Keratinocyte (primary cell): ENCODE data around the gene ORM2.

Experiments
- EZH2 ChIP-seq: IDR thresholded peaks from one replicate; pipeline ENCODE4 v1.6.1; 2012; ENCODE audit warnings: inconsistent platforms, mild to moderate bottlenecking, low read length, moderate library complexity
- TF ChIP-seq, protein P1 (sequence below), 3 experiments: IDR thresholded peaks in 1 of 3; conservative IDR thresholded peaks in 1 of 3; optimal IDR thresholded peaks in 1 of 3; 2 replicates in 2 of 3; 3 replicates in 1 of 3; pipeline versions ENCODE3 to v1.5.1; 2011; ENCODE audit warnings: low read length in 3 of 3, mild to moderate bottlenecking in 3 of 3, moderate library complexity in 2 of 3, control low read depth in 1 of 3, inconsistent platforms in 1 of 3; ENCODE audit not compliant: insufficient read depth in 2 of 3; ENCODE audit errors: extremely low read depth in 1 of 3

DNA sequence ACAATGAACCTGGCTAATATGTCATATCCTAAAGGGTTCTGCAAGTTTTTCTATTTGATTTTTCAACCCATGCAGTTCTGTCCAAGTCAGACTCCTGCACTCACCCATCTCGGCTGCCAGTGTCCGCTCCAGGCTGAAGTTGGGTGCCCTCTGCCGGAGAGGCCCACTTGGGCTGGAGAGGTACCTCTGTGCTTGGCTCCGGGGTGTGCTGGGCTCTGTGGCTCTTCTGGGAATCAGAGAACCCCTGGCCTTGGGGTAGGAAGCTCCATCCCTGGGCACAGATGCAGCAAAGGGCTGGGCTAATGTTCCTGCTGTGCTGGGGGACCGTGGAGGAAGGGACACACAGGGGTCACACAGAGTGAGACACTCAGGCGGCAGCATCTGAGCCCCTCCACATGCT, 26.2 kb downstream of the ORM2 start:
- TF ChIP-seq, protein P1, sequence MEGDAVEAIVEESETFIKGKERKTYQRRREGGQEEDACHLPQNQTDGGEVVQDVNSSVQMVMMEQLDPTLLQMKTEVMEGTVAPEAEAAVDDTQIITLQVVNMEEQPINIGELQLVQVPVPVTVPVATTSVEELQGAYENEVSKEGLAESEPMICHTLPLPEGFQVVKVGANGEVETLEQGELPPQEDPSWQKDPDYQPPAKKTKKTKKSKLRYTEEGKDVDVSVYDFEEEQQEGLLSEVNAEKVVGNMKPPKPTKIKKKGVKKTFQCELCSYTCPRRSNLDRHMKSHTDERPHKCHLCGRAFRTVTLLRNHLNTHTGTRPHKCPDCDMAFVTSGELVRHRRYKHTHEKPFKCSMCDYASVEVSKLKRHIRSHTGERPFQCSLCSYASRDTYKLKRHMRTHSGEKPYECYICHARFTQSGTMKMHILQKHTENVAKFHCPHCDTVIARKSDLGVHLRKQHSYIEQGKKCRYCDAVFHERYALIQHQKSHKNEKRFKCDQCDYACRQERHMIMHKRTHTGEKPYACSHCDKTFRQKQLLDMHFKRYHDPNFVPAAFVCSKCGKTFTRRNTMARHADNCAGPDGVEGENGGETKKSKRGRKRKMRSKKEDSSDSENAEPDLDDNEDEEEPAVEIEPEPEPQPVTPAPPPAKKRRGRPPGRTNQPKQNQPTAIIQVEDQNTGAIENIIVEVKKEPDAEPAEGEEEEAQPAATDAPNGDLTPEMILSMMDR (optimal IDR thresholded peaks at IDR 0.05 in 1 of 3, IDR thresholded peaks at IDR 0.05 in 1 of 3, conservative IDR thresholded peaks at IDR 0.05 in 1 of 3; ENCODE audit: extremely low read depth in 1 of 3, insufficient read depth in 2 of 3, low read length in 3 of 3): no peak
- no peak for TF ChIP-seq EZH2
